ENCODE results near the gene KDR.

The KDR gene

GRCh38 chr4:55154290-55154880, 29.0 kb upstream of the KDR start:
- in situ Hi-C loops (cut with HindIII; ENCODE audit: low pct_ligation_motif_present, low sequenced_read_pairs), result no loop called here
- TF ChIP-seq CTCF (IDR thresholded peaks at IDR 0.05; ENCODE audit: low read depth, low read length, missing control alignments), result no peak
- no peaks in the 10 kb centered on the region for H3K36me3 ChIP-seq (replicated peaks)
- no peaks in the 10 kb centered on the region for H3K27me3 ChIP-seq (replicated peaks)
- no peak for DNase-seq
- no peak overlapping the region for H3K4me3 ChIP-seq (ENCODE audit: low read depth, low read length)
- no peak overlapping the region for H3K27ac ChIP-seq

GRCh38 chr4:55143858-55144257, 18.5 kb upstream of the KDR start:
- DNase-seq, result no peak
- Histone ChIP-seq H3K27me3 (replicated peaks) (no peaks in the 10 kb centered on the region), H3K27ac (no peak overlapping the region), H3K36me3 (replicated peaks) (no peaks in the 10 kb centered on the region), H3K4me3 (ENCODE audit: low read depth, low read length) (no peak overlapping the region)
- no peak for TF ChIP-seq CTCF (IDR thresholded peaks at IDR 0.05; ENCODE audit: low read depth, low read length, missing control alignments)
- in situ Hi-C loops (cut with HindIII; ENCODE audit: low pct_ligation_motif_present, low sequenced_read_pairs), result no loop called here

- no peaks in the 10 kb centered on the region for H3K27me3 ChIP-seq (replicated peaks)
Measured at GRCh38 chr4:55138367-55138766, 13.0 kb upstream of the KDR start.

GRCh38 chr4:55136634-55137033, 11.2 kb upstream of the KDR start:
- Histone ChIP-seq H3K27me3 (replicated peaks) (no peaks in the 10 kb centered on the region), H3K27ac (no peak overlapping the region), H3K36me3 (replicated peaks) (no peaks in the 10 kb centered on the region), H3K4me3 (ENCODE audit: low read depth, low read length) (no peak overlapping the region)
- TF ChIP-seq CTCF (IDR thresholded peaks at IDR 0.05; ENCODE audit: low read depth, low read length, missing control alignments), result no peak
- no peak for DNase-seq
- in situ Hi-C loops (cut with HindIII; ENCODE audit: low pct_ligation_motif_present, low sequenced_read_pairs), result no loop called here

More at GRCh38 chr4:55138367-55138766, 13.0 kb upstream of the KDR start:
- TF ChIP-seq CTCF (IDR thresholded peaks at IDR 0.05; ENCODE audit: low read depth, low read length, missing control alignments), result no peak
- Histone ChIP-seq H3K36me3 (replicated peaks) (no peaks in the 10 kb centered on the region), H3K27ac (no peak overlapping the region), H3K4me3 (ENCODE audit: low read depth, low read length) (no peak overlapping the region)
- in situ Hi-C loops (cut with HindIII; ENCODE audit: low pct_ligation_motif_present, low sequenced_read_pairs), result no loop called here
- no peak for DNase-seq

GRCh38 chr4:55133951-55134350, 8.6 kb upstream of the KDR start:
- Histone ChIP-seq H3K27ac (no peak overlapping the region), H3K36me3 (replicated peaks) (no peaks in the 10 kb centered on the region), H3K27me3 (replicated peaks) (no peaks in the 10 kb centered on the region), H3K4me3 (ENCODE audit: low read depth, low read length) (no peak overlapping the region)
- no peak for TF ChIP-seq CTCF (IDR thresholded peaks at IDR 0.05; ENCODE audit: low read depth, low read length, missing control alignments)
- no peak for DNase-seq
- in situ Hi-C loops (cut with HindIII; ENCODE audit: low pct_ligation_motif_present, low sequenced_read_pairs), result no loop called here

GRCh38 chr4:55132775-55133174, 7.4 kb upstream of the KDR start:
- Histone ChIP-seq H3K27ac (no peak overlapping the region), H3K36me3 (replicated peaks) (no peaks in the 10 kb centered on the region), H3K27me3 (replicated peaks) (no peaks in the 10 kb centered on the region), H3K4me3 (ENCODE audit: low read depth, low read length) (no peak overlapping the region)
- no peak for TF ChIP-seq CTCF (IDR thresholded peaks at IDR 0.05; ENCODE audit: low read depth, low read length, missing control alignments)
- in situ Hi-C loops (cut with HindIII; ENCODE audit: low pct_ligation_motif_present, low sequenced_read_pairs), result no loop called here
- no peak for DNase-seq

Data from brain microvascular endothelial cell (primary cell).